Stomach (tissue), 9 donors: Measurements from ENCODE around the gene TMEM250. TPM values are rescaled to one million over a fixed set of nuclear protein-coding genes. Genes with fewer than 3 reads are reported as not detected.

Experiments
- DNase-seq, 2 donors: peaks; one replicate each; pipeline versions ENCODE4 v3.0.0 to v3.0.0-alpha.2; 2013 to 2019
- H3K27ac ChIP-seq, 5 donors: fragments of 200-600 bp in 4 of 5; sonication (generic) in 4 of 5; one replicate each; pipeline ENCODE4 v1.5.1; 2013 to 2019; ENCODE audit warnings: mild to moderate bottlenecking in 1 of 5, moderate library complexity in 1 of 5
- H3K27me3 ChIP-seq, 3 donors: fragments of 200-600 bp; sonication (generic); one replicate each; pipeline ENCODE4 v1.5.1; 2017 to 2019; ENCODE audit warnings: mixed run types in 1 of 3
- H3K36me3 ChIP-seq, 4 donors: fragments of 200-600 bp; sonication (generic); 1 replicate in 3 of 4; 2 replicates in 1 of 4; pipeline ENCODE4 v1.5.1; 2016 to 2019
- H3K4me1 ChIP-seq, 4 donors: fragments of 200-600 bp; sonication (generic); one replicate each; pipeline ENCODE4 v1.5.1; 2016 to 2019
- H3K4me3 ChIP-seq, 4 donors: fragments of 200-600 bp; sonication (generic) in 3 of 4; one replicate each; pipeline ENCODE4 v1.5.1; 2016 to 2019; ENCODE audit warnings: mild to moderate bottlenecking in 1 of 4
- H3K9me3 ChIP-seq, 4 donors: fragments of 200-600 bp; sonication (generic); one replicate each; pipeline ENCODE4 v1.5.1; 2016 to 2019
- CTCF ChIP-seq, 7 experiments: fragments of 450-650 bp in 4 of 7; fragments of 200-600 bp in 3 of 7; sonication (generic) in 3 of 7; IDR thresholded peaks; one replicate each; pipeline ENCODE4 v1.5.1; 2016 to 2019; ENCODE audit warnings: antibody characterized with exemption in 7 of 7, control low read depth in 2 of 7, mild to moderate bottlenecking in 1 of 7
- EP300 ChIP-seq: sonication (generic); formaldehyde crosslinking; IDR thresholded peaks from one replicate; pipeline ENCODE4 v1.6.1; 2017; ENCODE audit warnings: antibody characterized with exemption
- POLR2A ChIP-seq, 4 donors: fragments of 450-650 bp; IDR thresholded peaks; one replicate each; pipeline ENCODE4 v1.6.1; 2016; ENCODE audit warnings: antibody characterized with exemption in 4 of 4, control low read depth in 2 of 4, mild to moderate bottlenecking in 1 of 4, moderate library complexity in 1 of 4
- POLR2AphosphoS5 ChIP-seq, 3 donors: sonication (generic); formaldehyde crosslinking; IDR thresholded peaks; one replicate each; pipeline ENCODE4 v1.6.1; 2016; ENCODE audit warnings: antibody characterized with exemption in 3 of 3
- WGBS, 5 donors: extraction: QIAGEN DNeasy Blood & Tissue Kit in 3 of 5; methylation state at CpG; one replicate each; pipeline versions ENCODE4 v1.1.5 to v1.1.7; 2013 to 2018; 5-methylcytosine and 5-hydroxymethylcytosine counted together
- intact Hi-C: fragments of 100-400 bp; cut with DNase I; formaldehyde crosslinking; loops from one replicate; pipeline ENCODE4 v1.15.1; 2023; ENCODE audit warnings: low total_unique reads
- polyA plus RNA-seq, 3 donors: library from polyadenylated mRNA; stranded (reverse); fragments of 200-250 nt; gene quantifications; one replicate each; pipeline ENCODE4 v1.2.3, GENCODE V29; 2013
- total RNA-seq, 5 donors: library from RNA; depleted of rRNA; stranded (reverse); fragments of >200 nt; gene quantifications; one replicate each; pipeline versions ENCODE4 v1.1.0 to v1.2.3, GENCODE V29; 2014 to 2016
- donor health status: healthy with polysubstance abuse.
- donor health status: Bipolar disorder and iron deficiency.
- donor health status: healthy.

Gene TMEM250
- total and polyA plus RNA-seq, 8 donors = 15.6 to 105 (median 22.6) TPM

- Histone ChIP-seq H3K36me3 (peaks cover 22 to 34% (median 26%) of the 10 kb centered on the region in 4 donors), H3K27ac (no peak overlapping the region)
- no peak for TF ChIP-seq CTCF (IDR thresholded peaks at IDR 0.05)
These were observed 4.1 kb downstream of the TMEM250 start for GRCh38 chr9:136114610-136115009.

DNA sequence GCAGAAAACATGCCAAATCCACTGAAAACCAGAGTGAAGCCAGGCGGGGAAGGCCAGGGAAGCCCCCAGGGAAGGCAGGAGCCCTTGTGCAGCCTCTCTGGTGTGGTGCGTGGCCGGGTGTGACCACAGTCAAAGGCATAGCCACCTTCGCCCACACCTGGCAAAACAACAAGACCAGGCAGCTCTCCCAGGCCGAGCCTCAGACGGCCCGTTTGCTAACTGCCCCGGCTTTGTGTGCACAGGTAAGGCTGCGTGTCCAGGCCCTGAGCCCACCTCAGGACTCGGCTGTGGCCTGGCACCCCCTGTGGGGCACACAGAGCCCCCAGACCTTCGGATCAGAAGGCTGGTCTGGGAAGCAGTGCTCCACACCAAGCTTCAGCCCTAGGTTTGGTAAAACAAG is 6.1 kb downstream of the TMEM250 start:
- Histone ChIP-seq H3K4me3 (no peak overlapping the region), H3K36me3 (peaks cover 22 to 34% (median 26%) of the 10 kb centered on the region in 4 donors), H3K4me1 (peaks cover 45 to 65% (median 59%) of the 10 kb centered on the region in 4 donors), H3K27ac (peak overlapping the region in 1 of 5 donors; percentile 22), H3K9me3 (no peaks in the 10 kb centered on the region), H3K27me3 (no peaks in the 10 kb centered on the region)
- WGBS, 5 donors = 38 to 67% (median 44%) methylated on average over 9 to 11 of the region's 11 CpGs
- no peak for TF ChIP-seq EP300
- TF ChIP-seq POLR2A (IDR thresholded peaks at IDR 0.05) = no peak
- no peak for TF ChIP-seq CTCF (IDR thresholded peaks at IDR 0.05)
- DNase-seq = no peak
- intact Hi-C loops = no loop called here

More at GRCh38 chr9:136114610-136115009, 4.1 kb downstream of the TMEM250 start:
- H3K27me3 ChIP-seq = no peaks in the 10 kb centered on the region
- peaks cover 33 to 56% (median 48%) of the 10 kb centered on the region in 4 donors for H3K4me1 ChIP-seq
- H3K9me3 ChIP-seq = no peaks in the 10 kb centered on the region
- no peak for DNase-seq
- H3K4me3 ChIP-seq = no peak overlapping the region
- WGBS, 5 donors = 89 to 94% (median 93%) methylated on average over 18 of the region's 18 CpGs
- intact Hi-C loops = no loop called here

GRCh38 chr9:136111910-136112309 is 6.8 kb downstream of the TMEM250 start:
- Histone ChIP-seq H3K9me3 (no peaks in the 10 kb centered on the region), H3K4me3 (no peak overlapping the region), H3K27me3 (no peaks in the 10 kb centered on the region), H3K36me3 (peaks cover 22 to 32% (median 26%) of the 10 kb centered on the region in 4 donors), H3K4me1 (peaks cover 45 to 64% (median 59%) of the 10 kb centered on the region in 4 donors), H3K27ac (peak overlapping the region in 1 of 5 donors; percentile 22)
- WGBS, 5 donors = 64 to 72% (median 66%) methylated on average over 15 to 16 of the region's 16 CpGs
- no peak for TF ChIP-seq CTCF (IDR thresholded peaks at IDR 0.05)
- no peak for TF ChIP-seq EP300
- TF ChIP-seq POLR2A (IDR thresholded peaks at IDR 0.05) = no peak
- no peak for TF ChIP-seq POLR2AphosphoS5 (IDR thresholded peaks at IDR 0.05)
- intact Hi-C loops = no loop called here
- DNase-seq = no peak

DNA sequence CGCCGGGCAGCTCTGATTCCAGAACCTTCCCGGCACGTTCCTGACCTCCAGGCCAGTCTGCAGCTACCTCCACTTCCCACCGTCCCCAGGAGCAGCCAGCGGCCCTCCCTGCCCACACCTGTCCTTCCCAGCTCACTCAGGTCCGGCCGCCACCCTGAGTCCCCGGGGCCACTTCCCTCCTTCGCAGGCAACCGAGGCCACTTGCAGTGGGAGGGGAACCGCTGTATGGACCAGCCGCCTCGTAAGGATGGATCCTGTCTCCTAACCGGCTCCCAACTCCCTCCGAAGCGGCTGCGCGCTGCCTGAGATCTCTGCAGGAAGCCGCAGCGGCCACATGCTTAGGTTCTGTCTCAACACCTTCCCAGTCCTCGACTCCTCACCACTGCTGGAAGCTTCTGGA is 7.5 kb downstream of the TMEM250 start:
- no peak for DNase-seq
- intact Hi-C loops = no loop called here
- no peaks in the 10 kb centered on the region for H3K27me3 ChIP-seq
- peaks cover 48 to 64% (median 58%) of the 10 kb centered on the region in 4 donors for H3K4me1 ChIP-seq
- H3K9me3 ChIP-seq = no peaks in the 10 kb centered on the region
- TF ChIP-seq POLR2A (IDR thresholded peaks at IDR 0.05) (no peak), EP300 (no peak), CTCF (IDR thresholded peaks at IDR 0.05) (no peak)
- H3K27ac ChIP-seq = peak overlapping the region in 1 of 5 donors; percentile 89
- H3K4me3 ChIP-seq = no peak overlapping the region
- peaks cover 16 to 25% (median 21%) of the 10 kb centered on the region in 4 donors for H3K36me3 ChIP-seq
- WGBS, 5 donors = 82 to 92% (median 90%) methylated on average over 13 to 22 of the region's 22 CpGs
